ENCODE results near the gene TSPAN32.

The TSPAN32 gene

DNA sequence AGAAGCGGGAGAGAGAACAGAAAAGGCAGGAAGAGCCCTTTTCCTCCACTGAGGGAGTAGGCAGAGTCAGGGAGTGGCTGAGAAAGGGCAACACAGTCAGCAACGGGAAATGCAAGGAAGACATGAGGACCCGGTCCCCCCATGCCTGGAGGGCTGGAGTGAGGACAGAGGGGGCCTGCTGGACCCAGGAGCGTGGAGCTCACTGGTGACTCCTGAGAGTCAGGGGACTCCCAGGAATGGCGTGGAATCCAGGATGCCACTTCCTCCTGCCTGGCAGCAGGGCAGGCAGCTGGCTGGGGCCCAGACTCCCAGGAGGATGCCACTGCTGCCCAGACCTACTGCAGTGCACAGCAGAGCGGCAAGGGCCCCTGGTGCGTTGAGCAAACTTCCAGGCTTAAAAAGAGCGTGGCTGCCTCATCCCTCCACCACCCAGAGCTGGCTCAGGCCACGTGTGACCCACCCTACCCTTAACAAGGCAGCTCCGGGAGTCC is 11.4 kb upstream of the TSPAN32 start:
- DNase-seq = no peak

DNA sequence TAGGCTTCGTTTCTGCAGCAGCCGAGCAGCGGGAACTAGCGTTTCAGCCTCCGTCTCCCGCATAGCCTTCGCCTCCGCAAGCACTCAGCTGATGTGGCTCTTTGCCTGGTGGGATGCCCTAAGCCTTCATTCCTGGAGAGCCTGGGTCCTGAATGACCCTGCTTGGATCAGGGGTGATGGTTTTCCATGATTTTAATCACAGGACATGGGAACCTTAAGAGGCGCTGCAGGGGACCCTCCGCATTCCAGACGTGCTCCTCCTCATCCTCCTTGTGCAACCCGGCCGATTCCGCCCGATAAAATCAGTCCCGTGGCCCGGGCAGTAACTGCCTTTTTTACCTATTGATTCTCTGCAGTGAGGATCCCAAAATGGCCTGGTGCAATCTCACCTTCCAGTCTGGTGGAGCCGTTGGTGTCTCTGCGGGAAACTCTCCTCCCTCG is 8.3 kb upstream of the TSPAN32 start:
- no peak for DNase-seq

DNA sequence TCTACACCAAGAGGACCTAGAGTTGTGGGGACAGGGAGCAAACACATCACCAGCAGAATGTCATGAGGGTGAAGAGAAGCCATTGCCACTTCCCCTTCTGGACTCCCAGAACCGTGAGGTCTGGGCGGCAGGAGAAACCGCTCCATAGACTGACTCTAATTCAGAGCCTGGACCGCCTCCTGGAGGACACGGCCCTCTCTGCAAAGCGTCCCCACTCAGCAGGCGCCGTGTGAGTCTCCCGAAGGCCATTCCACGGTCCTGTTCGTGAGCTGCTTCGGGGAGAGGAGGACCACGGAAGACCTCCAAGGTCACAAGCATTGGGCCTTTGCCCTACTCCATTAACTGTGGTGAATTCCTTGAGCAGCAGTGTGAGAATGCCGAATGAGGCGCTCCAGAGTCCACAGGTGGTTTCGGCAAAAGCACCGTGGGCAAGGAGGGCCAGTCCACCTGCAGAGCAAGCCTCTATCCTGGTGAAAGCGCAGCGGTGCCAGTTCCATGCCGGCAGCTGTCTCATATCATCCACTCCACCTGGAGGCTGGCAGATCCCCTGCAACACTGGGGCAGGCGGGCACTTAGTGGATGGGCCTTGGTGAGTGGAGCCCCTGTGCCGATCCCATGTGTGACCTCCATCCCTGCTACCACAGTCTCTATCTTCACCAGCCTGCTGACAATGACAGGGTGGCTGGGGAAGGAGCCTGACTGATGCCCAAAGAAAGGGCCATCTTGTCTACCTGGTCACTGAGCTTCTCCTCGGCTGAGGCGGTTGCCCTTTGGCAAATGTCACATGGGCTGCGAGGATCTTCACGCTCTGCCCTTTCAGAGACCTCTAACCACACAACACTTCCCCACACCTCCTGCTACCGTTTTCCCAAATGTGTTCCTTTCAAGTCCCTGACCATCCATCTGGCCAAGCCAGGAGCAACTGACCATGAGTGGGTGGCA is 7.6 kb upstream of the TSPAN32 start:
- no peak for DNase-seq

DNA sequence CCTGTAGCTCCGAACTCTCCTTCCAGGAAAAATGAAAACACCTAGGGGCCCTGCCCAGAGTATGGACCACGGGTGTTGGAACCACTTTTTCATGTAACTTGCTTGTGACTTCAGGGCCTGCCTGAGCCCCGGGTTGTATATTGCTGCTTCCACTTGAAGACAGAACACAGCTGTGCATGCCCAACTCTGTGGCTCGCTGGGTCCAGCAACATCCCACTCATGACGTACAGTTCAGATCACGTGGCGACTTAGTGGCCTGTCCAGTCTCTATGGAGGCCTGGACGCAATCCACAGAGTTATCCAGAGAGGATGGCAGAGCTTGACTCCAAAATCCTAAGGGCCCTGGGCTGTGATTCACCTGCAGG is 6.9 kb upstream of the TSPAN32 start:
- no peak for DNase-seq

DNA sequence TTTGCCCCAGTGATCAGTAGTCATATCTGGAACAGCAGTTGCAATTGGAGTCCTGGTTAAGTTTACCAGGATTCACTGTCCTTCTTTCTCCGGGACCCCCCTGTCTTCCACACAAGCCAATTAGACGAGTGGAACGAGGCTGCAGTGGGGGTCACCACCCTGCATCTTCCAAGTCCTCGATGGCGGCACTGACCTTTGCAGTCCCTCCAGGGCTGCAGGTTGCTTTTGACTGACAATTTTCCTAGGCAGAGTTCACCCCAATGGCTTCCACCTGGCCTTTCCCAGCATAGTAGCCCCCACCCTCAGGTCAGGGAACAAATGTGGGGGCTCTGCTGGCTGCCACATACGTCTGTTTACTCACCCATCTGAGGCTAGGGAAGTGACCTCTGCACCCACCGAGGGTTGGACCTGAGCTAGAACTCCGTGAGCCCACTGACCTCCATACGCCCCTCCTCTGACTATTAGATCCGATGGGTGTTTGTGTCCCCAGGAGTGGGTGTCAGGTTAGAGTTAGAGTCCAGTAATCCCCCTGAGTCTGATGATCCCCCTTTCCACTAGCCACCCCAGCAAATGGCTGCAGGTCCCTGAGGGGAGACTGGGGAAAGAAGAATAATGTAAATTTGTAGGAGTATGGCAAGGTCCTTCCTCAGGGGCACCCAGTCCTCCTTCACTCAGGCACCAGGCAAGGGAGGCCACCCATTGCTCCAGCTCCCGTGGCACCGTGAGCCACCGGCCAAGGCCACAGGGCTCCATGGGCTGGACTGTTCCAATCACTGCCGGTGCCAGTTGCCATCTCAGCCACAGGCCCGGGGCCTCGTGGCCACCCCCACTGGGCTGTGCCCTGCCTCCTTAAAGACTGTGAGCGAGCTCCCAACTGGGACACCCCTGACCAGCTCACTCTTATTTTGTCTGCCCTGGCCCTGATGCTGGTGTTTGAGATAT is 5.6 kb upstream of the TSPAN32 start:
- no peak for DNase-seq

DNA sequence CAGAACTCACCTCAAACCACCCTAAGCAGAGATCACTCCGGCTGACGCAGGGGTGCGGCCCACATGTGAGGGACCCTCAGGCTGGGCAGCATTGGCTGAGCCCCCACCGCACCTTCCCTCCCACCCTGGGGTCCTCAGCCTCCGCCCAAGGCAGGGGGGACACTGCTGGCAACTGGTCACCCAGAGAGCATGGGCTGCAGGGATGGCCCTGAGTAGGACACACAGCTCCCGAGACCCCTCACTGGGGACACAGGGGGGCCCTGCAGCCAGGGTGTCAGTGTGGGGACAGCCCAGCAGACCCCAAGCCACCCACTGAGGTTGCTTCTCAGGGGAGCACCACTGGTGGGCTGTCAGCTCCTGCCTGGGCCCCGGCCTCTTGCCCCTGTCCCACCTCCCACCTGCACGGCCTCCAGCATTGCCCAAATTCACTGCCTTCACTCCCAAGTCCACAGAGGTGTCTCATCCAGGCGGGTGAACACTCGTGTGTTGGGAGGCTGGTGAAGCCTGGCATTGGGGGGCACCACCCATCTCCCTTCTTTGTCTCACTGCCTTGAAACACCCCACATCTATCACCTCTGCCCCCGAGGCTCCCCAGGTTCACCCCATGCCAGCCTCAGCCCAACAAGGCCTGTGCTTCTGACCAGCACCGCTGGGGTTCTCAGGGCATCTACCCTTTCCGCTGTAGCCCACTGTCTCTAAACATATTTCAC is 4.7 kb upstream of the TSPAN32 start:
- no peak for DNase-seq

DNA sequence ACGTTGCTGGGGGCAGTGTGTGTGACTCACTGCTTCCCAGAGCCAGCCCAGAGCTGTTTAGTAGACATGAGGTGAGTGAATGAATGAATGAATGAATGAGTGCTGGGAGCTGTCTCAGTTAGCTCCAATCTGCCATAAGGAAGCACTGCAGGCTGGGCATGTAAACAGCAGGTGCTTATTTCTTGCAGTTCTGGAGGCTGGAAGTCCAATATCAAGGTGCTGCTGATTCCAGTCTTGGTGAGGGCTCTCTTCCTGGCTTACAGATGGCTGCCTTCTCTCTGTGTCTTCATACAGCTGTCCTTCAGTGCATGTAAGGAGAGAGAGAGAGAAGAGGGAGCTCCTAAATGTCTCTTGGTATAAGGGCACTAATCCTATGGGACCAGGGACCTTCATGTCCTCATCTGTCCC is 4.2 kb upstream of the TSPAN32 start:
- no peak for DNase-seq

DNA sequence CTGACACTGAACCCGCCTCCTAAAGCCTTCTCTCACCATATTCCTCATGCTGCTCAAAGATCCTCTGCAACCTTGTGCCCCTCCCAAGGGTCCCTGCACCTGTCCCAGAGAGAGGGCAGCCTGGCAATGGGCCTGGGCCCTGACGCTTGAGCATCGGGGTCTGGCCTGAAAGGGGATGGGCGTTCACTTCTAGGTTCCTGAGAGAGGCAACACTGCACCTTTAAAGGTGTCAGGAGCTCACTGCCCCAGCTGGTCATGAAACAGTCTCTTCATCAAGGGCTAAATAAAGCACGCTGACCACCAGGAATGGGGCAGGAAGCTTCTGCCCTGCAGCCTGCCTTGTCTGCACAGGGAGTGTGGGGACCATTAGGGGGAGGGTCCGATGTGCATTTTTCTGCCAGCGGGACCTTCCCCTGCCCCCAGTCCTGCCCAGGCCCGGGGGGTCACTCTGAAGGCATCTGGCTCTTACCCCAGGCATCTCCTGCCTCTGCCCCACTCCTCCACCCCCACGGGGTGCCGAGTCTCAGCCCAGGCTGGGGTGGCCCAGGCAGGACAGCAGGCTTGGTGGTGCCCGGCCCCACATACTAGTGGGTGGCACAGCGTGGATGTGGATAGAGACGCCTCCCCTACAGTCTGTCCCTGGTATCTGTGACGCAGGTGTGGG is 3.5 kb upstream of the TSPAN32 start:
- DNase-seq = no peak

DNA sequence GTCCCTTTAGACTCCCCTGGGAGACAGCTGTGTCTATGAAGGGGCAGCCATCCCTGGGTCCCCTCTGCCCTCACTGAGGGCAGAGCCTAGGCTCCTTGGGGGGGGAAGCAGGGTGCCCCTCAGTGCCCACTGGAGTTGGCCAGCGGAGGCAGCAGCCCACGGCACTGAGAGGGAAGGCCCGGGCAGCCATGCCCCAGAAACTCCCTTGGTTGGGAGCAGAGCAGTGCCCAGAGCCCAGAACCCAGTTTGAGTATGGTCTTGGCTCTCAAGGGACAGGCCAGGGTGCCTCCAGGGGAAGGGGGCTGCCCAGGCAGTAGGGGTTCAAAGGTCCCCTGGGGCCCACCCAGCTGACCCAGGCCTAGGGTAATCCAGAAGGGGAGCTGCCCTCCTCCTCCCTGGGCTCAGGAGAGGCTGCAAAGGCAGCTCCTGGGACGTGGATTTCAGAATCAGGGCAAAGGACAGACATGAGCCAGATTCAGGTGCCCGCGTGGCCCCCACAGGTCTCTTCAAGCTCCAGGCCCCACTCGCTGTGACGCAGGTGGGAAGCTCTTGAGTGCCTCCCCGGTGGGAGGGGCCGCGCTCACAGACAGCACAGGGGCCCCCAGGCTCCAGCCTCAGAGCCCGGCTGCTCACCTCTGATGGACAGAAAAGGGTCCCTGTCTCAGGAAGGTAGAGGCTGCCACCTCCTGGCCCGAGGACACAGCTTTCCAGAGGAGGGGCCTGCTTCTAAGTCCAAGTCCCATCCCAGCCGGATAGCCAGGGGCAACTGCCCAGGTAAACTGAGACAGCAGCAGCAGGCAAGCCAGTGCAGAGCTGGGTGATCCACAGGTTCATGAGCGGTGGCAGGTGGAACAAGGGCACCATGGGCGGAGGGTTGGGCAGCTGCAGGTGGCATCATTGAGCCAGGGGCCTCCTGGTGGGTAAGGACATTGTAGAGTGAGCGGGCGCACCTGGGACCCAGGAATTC is 2.7 kb upstream of the TSPAN32 start:
- DNase-seq = no peak

DNA sequence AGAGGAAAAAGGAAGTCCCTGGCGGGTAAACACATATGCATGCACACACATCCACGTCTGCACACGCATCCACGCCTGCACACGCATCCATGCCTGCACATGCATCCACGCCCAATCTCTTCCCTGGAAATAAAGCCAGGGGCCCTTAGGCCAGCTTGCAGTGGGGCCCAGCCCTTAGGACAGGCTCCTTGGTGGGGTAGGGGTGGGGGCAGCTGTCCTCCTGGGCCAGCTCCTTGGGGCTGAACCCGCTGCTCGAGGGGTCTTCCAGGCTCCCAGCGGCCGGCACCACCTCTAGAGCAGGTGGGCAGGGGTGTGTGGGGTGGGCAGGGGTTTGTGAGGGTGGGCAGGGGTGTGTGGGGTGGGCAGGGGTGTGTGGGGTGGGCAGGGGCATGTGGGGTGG is 2.0 kb upstream of the TSPAN32 start:
- DNase-seq = no peak

DNA sequence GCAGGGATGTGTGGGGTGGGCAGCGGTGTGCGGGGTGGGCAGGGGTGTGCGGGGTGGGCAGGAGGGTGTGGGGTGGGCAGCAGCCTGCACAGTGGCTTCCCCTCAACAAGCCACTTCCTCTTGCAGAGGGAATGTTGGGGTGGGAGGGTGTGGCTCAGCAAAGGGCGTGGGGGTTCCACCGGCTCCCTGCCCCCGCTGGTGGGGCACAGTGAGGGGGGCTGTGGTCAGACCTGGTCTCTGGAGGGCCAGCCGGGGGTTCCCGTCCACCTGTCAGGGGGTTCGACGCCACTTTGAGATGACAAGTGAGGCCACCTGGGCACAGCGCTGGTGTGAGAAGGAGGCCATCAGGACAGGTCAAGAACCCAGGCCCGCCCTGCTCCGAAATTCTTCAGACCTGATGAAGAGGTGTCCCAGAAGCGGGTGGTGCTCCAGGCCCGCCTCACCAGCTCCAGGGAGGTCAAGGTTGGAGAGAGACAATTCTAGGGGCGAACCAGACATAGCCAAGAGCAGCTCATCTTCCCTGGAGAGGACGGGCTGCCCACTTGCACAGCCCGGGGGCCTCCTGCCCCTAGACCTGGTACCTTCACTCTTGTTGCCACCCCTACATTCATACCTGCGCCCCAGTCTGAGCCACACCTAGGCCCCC is 1.4 kb upstream of the TSPAN32 start:
- no peak for DNase-seq

DNA sequence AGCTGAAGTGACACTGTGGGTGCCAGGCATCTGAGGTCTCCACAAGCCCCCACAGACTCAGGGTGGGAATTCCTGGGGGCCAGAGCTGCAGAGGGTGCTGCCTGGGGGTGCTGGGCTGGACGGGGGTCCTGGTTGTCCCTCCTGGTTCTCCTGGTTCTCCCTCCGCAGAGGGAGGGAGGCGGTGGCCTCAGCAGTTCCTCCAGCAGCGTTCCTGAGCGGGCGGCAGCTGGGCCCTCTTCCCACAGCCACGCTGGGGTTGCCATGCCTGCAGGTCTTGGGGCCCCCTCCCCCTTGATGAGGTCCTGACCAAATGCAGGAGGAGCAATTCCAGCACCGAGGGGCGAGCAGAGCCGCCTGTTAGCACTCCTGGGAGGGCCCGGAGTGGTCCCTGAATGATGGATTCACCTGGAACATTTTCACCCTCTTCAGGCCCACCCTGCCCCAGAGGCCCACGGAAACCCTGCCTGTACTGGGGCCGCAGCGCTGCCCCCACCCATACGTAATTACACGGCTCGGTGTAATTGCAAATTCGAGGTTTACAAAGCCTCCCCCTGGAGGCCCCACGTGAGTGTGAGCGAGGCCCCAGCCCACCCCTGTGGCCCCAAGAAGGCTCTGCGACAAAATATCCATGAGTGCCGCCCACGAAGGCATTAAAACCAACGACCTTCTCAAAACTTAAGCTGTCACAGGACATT is 730 bp upstream of the TSPAN32 start:
- DNase-seq = no peak

DNA sequence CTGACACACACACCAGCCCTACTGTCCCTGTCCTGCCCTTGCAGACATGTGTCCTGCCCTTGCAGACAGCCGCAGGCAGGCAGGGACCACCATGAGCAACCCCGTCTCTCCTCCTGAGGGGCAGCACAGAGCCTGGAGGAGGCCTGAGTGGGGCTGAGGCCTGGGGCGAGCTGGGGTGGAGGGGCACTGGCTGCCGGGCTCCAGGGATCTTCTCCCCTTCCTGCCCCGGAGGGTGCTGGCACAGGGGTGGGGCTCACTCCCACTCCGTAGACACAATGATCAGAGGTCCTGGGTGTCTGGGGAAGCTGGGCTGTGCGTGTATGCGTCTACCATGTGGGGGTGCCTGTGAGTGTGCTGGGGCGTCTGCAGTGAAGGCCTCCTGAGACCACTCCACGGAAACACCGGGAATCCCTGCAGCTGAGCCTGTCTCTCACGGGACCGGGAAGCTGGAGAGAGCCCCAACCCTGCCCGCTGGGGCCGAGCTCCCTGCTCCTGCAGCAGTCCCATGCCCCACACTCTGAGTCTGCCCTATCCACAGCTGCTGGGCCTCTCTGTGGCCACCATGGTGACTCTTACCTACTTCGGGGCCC is 588 bp downstream of the TSPAN32 start:
- no peak for DNase-seq

DNA sequence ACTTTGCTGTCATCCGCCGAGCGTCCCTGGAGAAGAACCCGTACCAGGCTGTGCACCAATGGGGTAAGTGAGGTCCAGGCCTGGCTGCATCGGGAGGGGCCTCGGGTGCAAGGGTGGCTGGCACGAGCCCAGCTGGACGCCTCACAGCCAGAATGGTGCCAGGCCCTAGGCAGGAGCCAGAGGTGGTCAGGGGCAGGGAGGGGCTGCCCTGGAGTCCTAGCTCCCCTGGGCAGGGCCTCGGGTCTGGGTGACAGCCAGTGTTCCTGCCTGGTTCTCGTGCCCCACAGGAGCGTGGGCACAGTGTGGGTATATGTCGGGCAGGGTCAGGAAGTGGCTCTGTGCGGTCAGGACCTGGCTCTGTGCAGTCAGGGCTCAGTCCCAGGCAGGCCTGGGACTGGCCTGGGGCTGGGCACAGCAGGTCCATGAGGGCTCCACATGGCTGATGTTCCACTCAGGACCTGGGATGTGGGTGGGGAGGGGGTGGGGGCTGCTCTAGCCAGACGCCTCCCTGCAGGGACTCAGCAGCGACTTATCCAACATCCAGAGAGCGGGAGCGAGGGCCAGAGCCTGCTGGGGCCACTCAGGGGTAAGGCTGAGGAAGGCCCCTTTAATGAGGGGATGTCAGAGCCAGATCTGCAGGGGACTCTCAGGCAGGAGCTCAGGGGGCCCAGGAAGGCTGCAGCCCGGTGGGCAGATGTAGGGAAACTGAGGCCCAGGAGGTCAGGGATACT is 1.2 kb downstream of the TSPAN32 start:
- DNase-seq = no peak

DNA sequence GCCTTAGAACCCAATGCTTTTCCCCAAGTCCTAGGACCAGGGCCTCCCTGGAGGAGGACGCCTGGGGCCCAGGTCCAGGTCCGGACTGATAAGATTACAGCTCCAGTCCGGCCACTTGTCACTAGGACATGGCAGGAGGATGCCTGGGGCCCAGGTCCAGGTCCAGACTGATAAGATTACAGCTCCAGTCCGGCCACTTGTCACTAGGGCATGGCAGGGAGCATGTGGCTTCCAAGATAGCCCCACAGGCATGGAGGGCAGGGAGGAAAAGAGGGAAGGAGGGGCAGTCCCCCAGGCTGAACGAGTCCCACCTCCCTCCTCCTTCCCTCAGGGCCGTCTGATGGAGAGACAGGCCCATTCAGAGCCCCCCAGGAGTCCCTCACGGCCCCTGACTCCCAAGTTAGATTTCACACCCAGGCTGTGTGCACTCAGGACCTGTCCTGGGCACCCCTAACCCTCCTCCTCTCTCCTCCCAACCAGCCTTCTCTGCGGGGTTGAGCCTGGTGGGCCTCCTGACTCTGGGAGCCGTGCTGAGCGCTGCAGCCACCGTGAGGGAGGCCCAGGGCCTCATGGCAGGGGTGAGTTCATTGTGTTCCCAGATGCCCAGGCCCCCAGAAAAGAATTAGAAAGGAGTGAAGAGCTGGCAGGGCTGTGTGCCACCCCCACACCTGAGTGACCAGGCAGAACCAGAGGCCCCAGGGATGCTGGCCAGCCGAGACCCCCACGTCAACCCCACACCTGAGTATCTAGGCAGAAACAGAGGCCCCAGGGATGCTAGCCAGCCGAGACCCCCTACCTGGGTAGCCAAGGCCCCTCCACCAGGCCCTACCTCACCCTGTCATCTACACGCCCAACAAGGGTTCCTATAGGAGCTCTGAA is 2.1 kb downstream of the TSPAN32 start:
- DNase-seq = no peak

DNA sequence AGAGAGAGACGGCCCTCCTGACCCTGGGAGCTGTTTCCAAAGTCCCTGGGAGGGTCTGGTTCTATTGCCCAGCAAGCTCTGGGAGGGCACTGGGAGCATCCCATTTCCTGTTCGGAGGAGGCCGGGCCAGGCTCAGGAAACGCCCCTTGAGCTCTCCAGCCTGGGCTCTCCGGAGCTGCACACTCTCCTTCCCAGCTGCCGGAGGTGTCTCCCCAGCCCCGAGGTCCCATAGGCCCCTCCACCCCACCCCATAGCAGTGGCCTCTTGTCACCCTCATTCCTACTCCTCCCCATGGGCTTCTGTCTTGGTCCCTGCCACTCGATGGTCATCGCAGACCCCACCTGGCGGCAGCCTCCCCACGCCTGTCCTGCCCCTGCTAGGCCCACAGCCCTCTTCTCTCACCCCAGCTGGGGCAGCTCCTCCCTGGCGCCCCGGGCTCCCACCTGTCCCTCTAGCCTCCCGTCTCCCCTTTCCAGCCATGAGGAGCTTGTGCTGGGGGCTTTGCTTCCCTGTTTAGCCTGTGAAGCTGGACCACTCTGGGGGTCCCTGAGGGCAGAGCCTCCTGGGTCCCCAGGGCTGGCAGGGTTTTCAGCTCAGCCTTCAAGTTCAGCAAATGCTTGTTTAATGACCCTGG is 2.8 kb downstream of the TSPAN32 start:
- no peak for DNase-seq

DNA sequence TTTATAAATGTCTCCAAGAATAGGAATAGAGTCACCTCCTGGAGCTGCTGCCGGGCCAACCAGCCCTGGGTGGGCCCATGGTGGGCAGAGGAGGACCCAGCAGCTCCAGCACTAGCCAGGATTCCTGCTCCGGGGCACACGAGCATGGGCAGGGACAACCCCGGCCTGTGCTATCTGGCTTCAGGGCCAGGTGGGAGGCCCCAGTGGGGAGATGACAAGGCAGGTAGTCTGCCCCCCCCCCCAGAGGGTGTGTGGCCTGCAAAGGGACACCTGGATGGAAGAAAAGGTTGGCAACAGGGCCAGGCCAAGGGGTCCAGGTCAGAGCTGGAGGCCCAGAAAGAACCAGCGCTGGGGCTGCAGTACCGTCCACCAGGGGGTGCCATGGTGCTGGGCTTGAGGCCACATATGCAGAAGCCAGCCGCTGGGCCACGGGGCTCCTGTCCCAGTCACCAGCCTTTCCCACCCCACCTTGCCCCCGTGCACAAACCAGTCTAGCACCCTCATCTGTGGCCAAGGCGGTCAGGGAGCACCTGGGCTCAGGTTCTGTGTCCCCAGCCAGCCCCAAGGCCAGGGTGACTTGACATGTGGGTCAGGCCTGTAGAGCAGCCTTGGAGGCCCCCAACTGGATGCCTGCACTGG is 3.4 kb downstream of the TSPAN32 start:
- DNase-seq = peak; percentile 1
